NCI-H2029 (cell line): ENCODE data around the gene KCNJ12.
"Not testable (repeated sequence)": the region's sequence is repeated elsewhere in the genome, so short reads cannot be mapped to it uniquely, and the experiment has no call there.

ENCODE experiments used
- DNase-seq: peaks from one replicate; lab custom pipeline; 2025; lab: John Stamatoyannopoulos, UW

The KCNJ12 gene

GRCh38 chr17:21387616-21388015 lies 11.5 kb downstream of the KCNJ12 start:
- no peak for DNase-seq

GRCh38 chr17:21388066-21388465 lies 11.9 kb downstream of the KCNJ12 start:
- DNase-seq, result no peak

- no peak for DNase-seq
Measured at GRCh38 chr17:21388944-21389343, 12.8 kb downstream of the KCNJ12 start.

DNA sequence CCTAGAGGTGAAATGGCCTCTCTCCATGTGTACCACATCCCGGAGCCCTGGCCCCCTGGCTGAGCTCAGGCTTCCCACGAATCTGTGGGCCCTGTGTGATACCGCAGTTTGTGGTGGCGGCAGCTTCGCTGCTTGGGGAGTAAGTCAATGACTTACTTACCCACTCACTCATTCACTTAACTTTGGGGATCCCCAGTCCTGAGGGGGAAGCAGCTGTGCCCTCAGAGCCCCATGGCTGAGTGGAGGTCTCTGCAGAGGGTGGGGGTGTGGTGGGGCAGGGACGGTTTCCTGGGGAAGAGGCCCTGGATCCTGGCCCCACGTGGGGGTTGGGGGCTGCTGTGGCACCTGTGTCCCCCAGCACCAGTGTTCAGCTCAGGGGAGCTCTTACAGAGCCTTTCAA lies 13.2 kb downstream of the KCNJ12 start:
- DNase-seq, result no peak

DNA sequence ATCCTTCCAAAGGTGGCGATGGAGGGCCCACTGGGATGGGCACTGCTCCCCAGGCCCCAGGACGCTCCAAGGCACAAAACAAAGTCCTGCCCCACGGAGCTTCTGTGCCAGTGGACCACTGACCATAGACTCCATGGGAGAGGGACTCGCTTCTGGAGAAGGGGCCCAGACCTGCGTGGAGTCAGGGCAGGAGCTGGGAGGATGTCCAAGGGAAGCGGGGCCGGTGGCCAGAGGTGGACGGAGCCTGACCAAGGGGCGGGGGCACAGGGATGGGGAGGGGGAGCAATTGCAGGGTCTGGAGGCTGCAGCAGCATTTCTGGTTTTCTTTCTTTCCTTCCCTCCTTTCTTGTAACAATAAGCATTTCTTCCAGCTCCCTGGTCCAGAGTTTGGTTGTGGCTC lies 14.1 kb downstream of the KCNJ12 start:
- DNase-seq, result no peak

- DNase-seq, result no peak
Measured at GRCh38 chr17:21392266-21392665, 16.1 kb downstream of the KCNJ12 start.

GRCh38 chr17:21394265-21394664 lies 18.1 kb downstream of the KCNJ12 start:
- DNase-seq, result no peak

DNA sequence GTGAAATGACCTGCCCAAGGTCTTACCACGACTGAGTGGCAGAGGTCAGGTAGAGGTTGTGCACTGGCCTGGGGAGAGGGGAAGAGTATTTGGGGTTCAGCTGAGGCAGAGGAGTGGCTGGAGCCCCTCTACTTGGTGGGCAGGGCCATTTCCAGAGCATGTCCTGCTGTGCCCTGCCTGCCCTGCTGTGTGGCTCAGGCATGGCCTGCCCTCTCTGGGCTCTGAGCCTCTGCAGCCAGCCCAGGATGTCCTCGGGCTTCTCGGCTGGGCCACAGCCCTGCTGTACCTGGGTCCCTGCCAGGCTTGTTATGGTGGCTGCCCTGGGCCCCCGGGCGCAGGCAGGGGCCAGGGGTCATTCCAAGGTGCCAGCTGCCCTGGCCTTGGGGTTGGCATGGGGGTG lies 19.6 kb downstream of the KCNJ12 start:
- DNase-seq, result no peak

GRCh38 chr17:21396237-21396636 lies 20.1 kb downstream of the KCNJ12 start:
- no peak for DNase-seq

GRCh38 chr17:21397341-21398190 lies 21.4 kb downstream of the KCNJ12 start:
- DNase-seq, result no peak

DNA sequence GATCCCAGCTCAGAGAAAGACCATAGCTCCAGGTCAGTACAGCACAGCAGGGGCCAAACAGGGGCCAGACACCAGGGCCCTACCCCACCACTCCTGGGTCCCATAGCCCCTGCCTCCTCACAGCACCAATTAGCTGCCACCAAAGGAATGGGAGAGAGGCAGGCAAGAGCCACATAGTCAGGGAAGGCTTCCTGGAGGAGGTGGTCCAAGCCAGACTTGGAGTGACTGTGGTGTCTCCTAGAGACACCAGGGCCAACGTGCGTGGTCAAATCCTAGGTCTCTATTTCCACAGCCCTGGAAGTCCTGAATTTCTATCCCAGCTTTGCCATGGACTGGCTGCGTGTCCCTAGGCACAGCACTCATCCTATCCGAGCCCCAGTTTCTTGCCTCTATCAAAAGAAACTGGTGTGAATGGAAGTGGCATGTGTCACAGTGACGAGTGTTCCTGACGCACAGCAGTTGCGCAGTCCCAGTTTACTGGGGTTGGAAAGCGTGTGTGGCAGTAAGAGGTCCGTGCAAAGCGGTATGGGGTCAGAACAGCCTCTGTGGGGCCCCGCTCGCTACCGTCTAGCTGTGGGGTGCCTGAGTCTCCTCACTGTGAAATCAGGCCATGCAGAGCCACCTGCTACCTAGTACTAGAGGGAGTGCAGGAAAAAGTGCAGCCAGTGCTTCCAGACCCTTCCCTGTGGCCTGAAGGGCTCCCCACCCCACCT lies 23.5 kb downstream of the KCNJ12 start:
- DNase-seq, result no peak

- not testable (repeated sequence) for DNase-seq
Measured at GRCh38 chr17:21400187-21400569, 24.0 kb downstream of the KCNJ12 start.

DNA sequence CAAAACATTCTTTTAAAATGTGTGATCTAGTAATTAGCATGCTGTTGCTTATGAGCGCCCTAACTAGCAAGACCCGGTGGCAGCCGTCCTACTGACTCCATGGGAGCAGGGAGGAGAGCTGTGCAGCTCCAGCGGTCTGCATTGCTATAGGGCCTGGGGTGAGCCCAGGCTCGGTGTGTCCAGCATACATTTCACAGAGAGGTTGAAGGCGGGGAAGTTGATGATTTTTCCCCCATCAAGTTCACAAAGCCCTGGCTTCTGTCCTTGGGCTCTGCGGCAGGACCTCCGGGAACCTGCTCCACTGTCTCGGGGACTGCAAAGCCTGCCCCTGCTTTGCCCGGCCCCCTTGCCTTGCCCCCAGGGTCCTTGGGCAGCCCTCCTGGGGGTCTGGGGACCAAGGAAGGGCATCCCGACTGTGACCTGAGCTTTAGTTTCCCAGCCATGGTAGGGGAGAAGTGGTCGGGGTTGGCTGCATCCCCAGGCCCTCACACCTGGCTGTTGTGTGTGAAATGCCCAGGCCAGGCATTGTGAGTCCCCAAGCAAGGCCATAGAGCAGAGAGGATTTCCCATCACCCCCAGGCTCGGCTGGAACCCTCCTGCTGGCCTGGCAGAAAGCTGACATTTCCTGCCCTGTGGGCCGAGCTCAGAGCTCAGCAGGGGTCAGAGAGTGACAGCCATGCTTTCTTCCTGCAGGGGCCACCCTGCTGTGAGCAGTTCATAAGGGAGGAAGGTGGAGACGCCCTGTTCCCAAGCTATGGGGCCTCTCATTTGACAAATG lies 24.8 kb downstream of the KCNJ12 start:
- no peak for DNase-seq

DNA sequence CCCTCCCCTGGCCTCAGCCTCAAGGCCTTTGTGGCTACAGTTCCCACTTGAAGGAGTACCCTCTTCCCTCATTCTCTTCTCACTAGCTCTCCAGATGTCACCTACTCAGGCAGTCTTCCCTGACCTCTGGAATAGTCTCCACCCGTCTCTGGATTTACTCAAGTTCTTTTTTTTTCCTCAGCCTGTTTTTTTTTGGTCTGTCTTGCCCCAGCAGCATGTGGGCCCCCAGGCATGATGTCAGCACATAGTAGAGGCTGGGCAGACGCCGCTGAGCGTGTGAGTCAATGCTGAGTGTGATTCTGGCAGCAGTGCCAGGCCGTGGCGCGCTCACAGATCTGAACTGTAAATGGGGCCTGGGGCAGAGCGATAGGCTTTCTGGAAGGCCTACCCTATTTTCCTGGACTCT lies 26.0 kb downstream of the KCNJ12 start:
- not testable (repeated sequence) for DNase-seq

DNA sequence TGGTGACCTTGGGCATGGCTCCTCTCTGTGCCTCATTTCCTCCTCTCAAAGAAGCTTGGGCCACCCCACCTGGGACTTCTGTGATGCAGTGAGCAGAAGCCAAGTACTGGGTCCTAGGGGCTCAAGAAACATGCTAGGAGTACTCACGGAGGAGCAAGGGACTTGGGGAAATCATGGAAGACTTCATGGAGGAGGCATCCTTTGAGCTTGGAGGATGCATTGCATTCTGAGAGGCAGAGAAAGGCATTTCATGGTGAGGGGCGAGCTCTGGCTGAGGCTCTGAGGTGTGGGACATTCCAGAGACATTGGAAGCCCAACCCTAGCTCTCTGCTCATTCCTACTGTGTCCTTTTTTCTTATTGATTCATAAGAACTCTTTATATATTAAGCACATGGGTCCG lies 26.8 kb downstream of the KCNJ12 start:
- not testable (repeated sequence) for DNase-seq

GRCh38 chr17:21404106-21404505 lies 27.9 kb downstream of the KCNJ12 start:
- not testable (repeated sequence) for DNase-seq

- DNase-seq, result not testable (repeated sequence)
Measured at GRCh38 chr17:21404539-21404938, 28.4 kb downstream of the KCNJ12 start.

- DNase-seq, result not testable (repeated sequence)
Measured at GRCh38 chr17:21404956-21405731, 29.0 kb downstream of the KCNJ12 start.

- not testable (repeated sequence) for DNase-seq
Measured at GRCh38 chr17:21405904-21406400, 29.8 kb downstream of the KCNJ12 start.

- DNase-seq, result not testable (repeated sequence)
Measured at GRCh38 chr17:21406616-21407404, 30.7 kb downstream of the KCNJ12 start.

DNA sequence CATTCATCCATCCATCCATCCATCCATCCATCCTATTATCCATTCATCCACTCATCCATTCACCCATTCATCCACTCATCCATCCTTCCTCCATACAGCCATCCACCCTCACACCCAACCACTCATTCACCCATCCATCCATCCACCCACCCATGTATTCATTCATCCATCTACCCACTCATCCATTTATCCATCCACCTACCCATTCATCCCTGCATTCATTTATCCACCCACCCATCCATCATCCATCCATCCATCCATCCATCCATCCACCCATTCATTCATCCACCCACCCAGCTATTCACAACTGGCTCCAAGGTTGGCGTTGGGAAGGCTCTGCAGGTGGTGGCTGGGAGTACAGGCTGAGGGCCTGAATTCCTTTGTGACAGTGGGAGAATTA lies 31.6 kb downstream of the KCNJ12 start:
- DNase-seq, result not testable (repeated sequence)
